A549 (cell line): ENCODE measurements around the gene UGT1A9.
"Not testable (repeated sequence)": the region's sequence is repeated elsewhere in the genome, so short reads cannot be mapped to it uniquely, and the experiment has no call there.

Experiments used
- EP300 ChIP-seq, 2 experiments: fragments of >200 bp; sonication (Bioruptor Twin); formaldehyde crosslinking; IDR thresholded peaks; 2 replicates in 1 of 2; 3 replicates in 1 of 2; pipeline ENCODE4 v1.6.1; 2016 to 2017
- JUN ChIP-seq, 2 experiments: fragments of >200 bp; sonication (Bioruptor Twin); formaldehyde crosslinking; IDR thresholded peaks; 2 replicates in 1 of 2; 3 replicates in 1 of 2; pipeline ENCODE4 v1.6.1; 2016 to 2017
- MAX ChIP-seq: IDR thresholded peaks from 2 replicates; pipeline ENCODE4 v1.6.1; 2012
- POLR2A ChIP-seq: IDR thresholded peaks from 2 replicates; pipeline ENCODE4 v1.6.1; 2012; ENCODE audit warnings: mild to moderate bottlenecking, low read length
- POLR2AphosphoS2 ChIP-seq: conservative IDR thresholded peaks from 2 replicates; pipeline ENCODE4 v1.6.1; 2012; ENCODE audit warnings: low read length, improper control_type of control experiment, inconsistent platforms
- RAD21 ChIP-seq, 2 experiments: fragments of >200 bp in 1 of 2; sonication (Bioruptor Twin) in 1 of 2; formaldehyde crosslinking in 1 of 2; IDR thresholded peaks in 1 of 2; conservative IDR thresholded peaks in 1 of 2; 2 replicates in 1 of 2; 3 replicates in 1 of 2; pipeline ENCODE4 v1.6.1; 2012 to 2018; ENCODE audit warnings: inconsistent platforms in 1 of 2
- TF ChIP-seq, protein P1 (sequence below): fragments of >200 bp; sonication (Bioruptor Twin); formaldehyde crosslinking; IDR thresholded peaks from 3 replicates; pipeline ENCODE4 v1.5.1; 2016

DNA sequence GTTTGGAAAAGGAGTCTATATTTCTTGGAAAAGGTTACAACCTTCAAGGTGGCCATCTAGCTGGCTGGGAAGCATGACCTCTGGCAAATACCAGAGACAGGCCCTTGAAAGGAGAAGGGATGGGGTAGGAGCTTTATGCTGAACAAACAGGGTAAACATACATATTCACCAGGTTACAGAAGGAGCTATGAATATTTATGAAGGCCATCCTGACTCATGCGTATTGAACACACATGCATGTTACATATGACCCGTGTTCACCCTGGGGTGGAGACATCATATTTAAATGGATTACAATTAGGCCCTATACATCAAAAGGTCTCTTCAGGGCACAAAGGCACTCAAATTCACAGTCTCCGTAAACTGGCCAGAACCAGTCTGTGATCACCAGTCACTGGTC lies 15.8 kb upstream of the UGT1A9 start:
- TF ChIP-seq POLR2AphosphoS2; MAX; POLR2A; JUN (IDR thresholded peaks at IDR 0.05); RAD21 (conservative IDR thresholded peaks at IDR 0.05 in 1 of 2, IDR thresholded peaks at IDR 0.05 in 1 of 2); EP300 (IDR thresholded peaks at IDR 0.05): not testable (repeated sequence)
- TF ChIP-seq, protein P1, sequence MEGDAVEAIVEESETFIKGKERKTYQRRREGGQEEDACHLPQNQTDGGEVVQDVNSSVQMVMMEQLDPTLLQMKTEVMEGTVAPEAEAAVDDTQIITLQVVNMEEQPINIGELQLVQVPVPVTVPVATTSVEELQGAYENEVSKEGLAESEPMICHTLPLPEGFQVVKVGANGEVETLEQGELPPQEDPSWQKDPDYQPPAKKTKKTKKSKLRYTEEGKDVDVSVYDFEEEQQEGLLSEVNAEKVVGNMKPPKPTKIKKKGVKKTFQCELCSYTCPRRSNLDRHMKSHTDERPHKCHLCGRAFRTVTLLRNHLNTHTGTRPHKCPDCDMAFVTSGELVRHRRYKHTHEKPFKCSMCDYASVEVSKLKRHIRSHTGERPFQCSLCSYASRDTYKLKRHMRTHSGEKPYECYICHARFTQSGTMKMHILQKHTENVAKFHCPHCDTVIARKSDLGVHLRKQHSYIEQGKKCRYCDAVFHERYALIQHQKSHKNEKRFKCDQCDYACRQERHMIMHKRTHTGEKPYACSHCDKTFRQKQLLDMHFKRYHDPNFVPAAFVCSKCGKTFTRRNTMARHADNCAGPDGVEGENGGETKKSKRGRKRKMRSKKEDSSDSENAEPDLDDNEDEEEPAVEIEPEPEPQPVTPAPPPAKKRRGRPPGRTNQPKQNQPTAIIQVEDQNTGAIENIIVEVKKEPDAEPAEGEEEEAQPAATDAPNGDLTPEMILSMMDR, result not testable (repeated sequence)
